Thymus (tissue), 11 donors: Measurements from ENCODE around the gene SYT12. TPM values are rescaled to one million over a fixed set of nuclear protein-coding genes. Genes with fewer than 3 reads are reported as not detected.
"Not testable (repeated sequence)": the region's sequence is repeated elsewhere in the genome, so short reads cannot be mapped to it uniquely, and the experiment has no call there.

Experiments
- DNase-seq, 9 donors: peaks; one replicate each; pipeline ENCODE4 v3.0.0-alpha.2; 2013; ENCODE audit warnings: low spot score in 9 of 9, low read depth in 6 of 9, missing footprints in 1 of 9
- H3K27ac ChIP-seq, 2 donors: one replicate each; pipeline ENCODE4 v1.5.1; 2013; ENCODE audit warnings: control low read depth in 1 of 2, low read depth in 1 of 2, low read length in 1 of 2, mild to moderate bottlenecking in 1 of 2, moderate library complexity in 1 of 2
- H3K27me3 ChIP-seq, 2 donors: one replicate each; pipeline ENCODE4 v1.5.1; 2013; ENCODE audit warnings: low read length in 1 of 2; ENCODE audit not compliant: control insufficient read depth in 2 of 2, insufficient read depth in 1 of 2
- H3K36me3 ChIP-seq, 2 donors: one replicate each; pipeline ENCODE4 v1.5.1; 2013; ENCODE audit warnings: low read length in 1 of 2, mild to moderate bottlenecking in 1 of 2, moderate library complexity in 1 of 2; ENCODE audit not compliant: control insufficient read depth in 2 of 2, insufficient read depth in 2 of 2
- H3K4me1 ChIP-seq, 2 donors: one replicate each; pipeline ENCODE4 v1.5.1; 2013; ENCODE audit warnings: low read length in 2 of 2; ENCODE audit not compliant: control insufficient read depth in 2 of 2, insufficient read depth in 2 of 2
- H3K4me3 ChIP-seq, 2 donors: one replicate each; pipeline ENCODE4 v1.5.1; 2013; ENCODE audit warnings: low read length in 2 of 2, control low read depth in 1 of 2, mild to moderate bottlenecking in 1 of 2
- H3K9me3 ChIP-seq, 2 donors: one replicate each; pipeline ENCODE4 v1.5.1; 2013; ENCODE audit warnings: low read length in 1 of 2, mild to moderate bottlenecking in 1 of 2; ENCODE audit not compliant: control insufficient read depth in 2 of 2, insufficient read depth in 1 of 2
- WGBS: extraction: QIAGEN DNeasy Blood & Tissue Kit; methylation state at CpG from one replicate; pipeline ENCODE4 v1.1.7; 2013; 5-methylcytosine and 5-hydroxymethylcytosine counted together
- polyA plus RNA-seq: library from polyadenylated mRNA; stranded (reverse); fragments of 200-250 nt; gene quantifications from one replicate; pipeline ENCODE4 v1.2.3, GENCODE V29; 2013
- total RNA-seq: library from RNA; stranded (reverse); fragments of 120-200 nt; gene quantifications from one replicate; pipeline ENCODE4 v1.2.4, GENCODE V29; 2013
- donor health status: healthy.

SYT12 gene
- total and polyA plus RNA-seq, 2 donors: 0.09 to 0.68 TPM

GRCh38 chr11:66988741-66989140 lies 34.2 kb upstream of the SYT12 start:
- H3K27me3 ChIP-seq, H3K9me3 ChIP-seq, H3K4me3 ChIP-seq, H3K27ac ChIP-seq, H3K4me1 ChIP-seq, DNase-seq, H3K36me3 ChIP-seq: not testable (repeated sequence)
- 97% methylated on average over 28 of the region's 28 CpGs for WGBS

- not testable (repeated sequence) for H3K9me3 ChIP-seq, H3K27ac ChIP-seq, H3K4me3 ChIP-seq, H3K27me3 ChIP-seq, H3K36me3 ChIP-seq, DNase-seq, H3K4me1 ChIP-seq
- WGBS: 91% methylated on average over 9 of the region's 9 CpGs
These were observed 33.6 kb upstream of the SYT12 start for GRCh38 chr11:66989360-66989759.

- H3K4me3 ChIP-seq: no peak overlapping the region
- DNase-seq: no peak
- no peaks in the 10 kb centered on the region for H3K9me3 ChIP-seq
- WGBS: 98% methylated on average over 2 of the region's 2 CpGs
- no peaks in the 10 kb centered on the region for H3K4me1 ChIP-seq
- H3K36me3 ChIP-seq: no peaks in the 10 kb centered on the region
- H3K27ac ChIP-seq: no peak overlapping the region
- H3K27me3 ChIP-seq: peaks cover 0 to 10% of the 10 kb centered on the region in 2 donors
These were observed 30.9 kb upstream of the SYT12 start for GRCh38 chr11:66992041-66992440.

- Histone ChIP-seq H3K4me1 (no peaks in the 10 kb centered on the region), H3K36me3 (no peaks in the 10 kb centered on the region), H3K27me3 (peaks cover 0 to 14% of the 10 kb centered on the region in 2 donors), H3K4me3 (no peak overlapping the region), H3K9me3 (no peaks in the 10 kb centered on the region), H3K27ac (no peak overlapping the region)
- WGBS: 89% methylated on average over 8 of the region's 8 CpGs
- DNase-seq: no peak
These were observed 26.2 kb upstream of the SYT12 start for GRCh38 chr11:66996609-66997273.

GRCh38 chr11:66999555-66999954 lies 23.4 kb upstream of the SYT12 start:
- WGBS: 95% methylated on average over 7 of the region's 7 CpGs
- DNase-seq: no peak
- no peaks in the 10 kb centered on the region for H3K9me3 ChIP-seq

GRCh38 chr11:67001332-67001731 lies 21.6 kb upstream of the SYT12 start:
- 98% methylated on average over 5 of the region's 5 CpGs for WGBS
- H3K9me3 ChIP-seq: no peaks in the 10 kb centered on the region
- no peaks in the 10 kb centered on the region for H3K4me1 ChIP-seq
- H3K27ac ChIP-seq: no peak overlapping the region
- no peaks in the 10 kb centered on the region for H3K36me3 ChIP-seq
- H3K27me3 ChIP-seq: peaks cover 0 to 21% of the 10 kb centered on the region in 2 donors
- no peak for DNase-seq
- H3K4me3 ChIP-seq: no peak overlapping the region

More at GRCh38 chr11:66999555-66999954, 23.4 kb upstream of the SYT12 start:
- no peaks in the 10 kb centered on the region for H3K4me1 ChIP-seq
- peaks cover 0 to 23% of the 10 kb centered on the region in 2 donors for H3K27me3 ChIP-seq
- H3K27ac ChIP-seq: no peak overlapping the region
- no peak overlapping the region for H3K4me3 ChIP-seq
- H3K36me3 ChIP-seq: no peaks in the 10 kb centered on the region

GRCh38 chr11:67002297-67002913 lies 20.5 kb upstream of the SYT12 start:
- Histone ChIP-seq H3K27me3 (peaks cover 0 to 15% of the 10 kb centered on the region in 2 donors), H3K27ac (no peak overlapping the region), H3K4me1 (no peaks in the 10 kb centered on the region), H3K9me3 (no peaks in the 10 kb centered on the region), H3K36me3 (no peaks in the 10 kb centered on the region), H3K4me3 (no peak overlapping the region)
- 84% methylated on average over 8 of the region's 8 CpGs for whole genome bisulfite sequencing
- no peak for DNase-seq

GRCh38 chr11:67002921-67003411 lies 20.0 kb upstream of the SYT12 start:
- Histone ChIP-seq H3K27ac (no peak overlapping the region), H3K27me3 (peaks cover 0 to 15% of the 10 kb centered on the region in 2 donors), H3K36me3 (no peaks in the 10 kb centered on the region), H3K4me1 (no peaks in the 10 kb centered on the region), H3K9me3 (no peaks in the 10 kb centered on the region), H3K4me3 (no peak overlapping the region)
- DNase-seq: no peak
- WGBS: 96% methylated on average over 5 of the region's 5 CpGs

- H3K36me3 ChIP-seq, H3K27ac ChIP-seq, H3K9me3 ChIP-seq, DNase-seq, H3K4me1 ChIP-seq, H3K4me3 ChIP-seq: not testable (repeated sequence)
- peaks cover 0 to 15% of the 10 kb centered on the region in 2 donors for H3K27me3 ChIP-seq
- 97% methylated on average over 8 of the region's 8 CpGs for WGBS
These were observed 17.7 kb upstream of the SYT12 start for GRCh38 chr11:67005200-67005599.
